IPS-20b (cell line): ENCODE measurements around the gene HINT3.
"Not testable (repeated sequence)": the region's sequence is repeated elsewhere in the genome, so short reads cannot be mapped to it uniquely, and the experiment has no call there.

Experiments used
- H3K27ac ChIP-seq: one replicate; pipeline ENCODE4 v1.5.1; 2013; ENCODE audit warnings: low read length
- H3K27me3 ChIP-seq: 2 replicates; pipeline ENCODE4 v1.6.1; 2013; ENCODE audit warnings: mild to moderate bottlenecking, low read length, inconsistent platforms; ENCODE audit not compliant: insufficient read depth
- H3K36me3 ChIP-seq: 2 replicates; pipeline ENCODE4 v1.6.1; 2013; ENCODE audit warnings: low read depth, mild to moderate bottlenecking, inconsistent platforms, low read length, moderate library complexity; ENCODE audit not compliant: insufficient read depth
- H3K4me1 ChIP-seq: 2 replicates; pipeline ENCODE4 v1.6.1; 2013; ENCODE audit warnings: mild to moderate bottlenecking, control low read depth, inconsistent platforms, low read length, moderate library complexity; ENCODE audit not compliant: insufficient read depth
- H3K4me3 ChIP-seq: 2 replicates; pipeline ENCODE4 v1.5.1; 2013; ENCODE audit warnings: mild to moderate bottlenecking, low read length, inconsistent platforms
- H3K9ac ChIP-seq: 2 replicates; pipeline ENCODE4 v1.6.1; 2013; ENCODE audit warnings: low read depth, mild to moderate bottlenecking, inconsistent platforms, low read length, moderate library complexity
- H3K9me3 ChIP-seq: 2 replicates; pipeline ENCODE4 v1.6.1; 2013; ENCODE audit warnings: mild to moderate bottlenecking, low read depth, low read length, inconsistent platforms; ENCODE audit not compliant: insufficient read depth

Gene HINT3

GRCh38 chr6:126020305-126021050, 63.9 kb downstream of the HINT3 start:
- no peaks in the 10 kb centered on the region for H3K4me1 ChIP-seq
- no peak overlapping the region for H3K27ac ChIP-seq
- no peak overlapping the region for H3K4me3 ChIP-seq
- H3K9ac ChIP-seq = no peak overlapping the region
- H3K9me3 ChIP-seq = no peaks in the 10 kb centered on the region
- peaks cover 91% of the 10 kb centered on the region for H3K36me3 ChIP-seq
- H3K27me3 ChIP-seq = no peaks in the 10 kb centered on the region

DNA sequence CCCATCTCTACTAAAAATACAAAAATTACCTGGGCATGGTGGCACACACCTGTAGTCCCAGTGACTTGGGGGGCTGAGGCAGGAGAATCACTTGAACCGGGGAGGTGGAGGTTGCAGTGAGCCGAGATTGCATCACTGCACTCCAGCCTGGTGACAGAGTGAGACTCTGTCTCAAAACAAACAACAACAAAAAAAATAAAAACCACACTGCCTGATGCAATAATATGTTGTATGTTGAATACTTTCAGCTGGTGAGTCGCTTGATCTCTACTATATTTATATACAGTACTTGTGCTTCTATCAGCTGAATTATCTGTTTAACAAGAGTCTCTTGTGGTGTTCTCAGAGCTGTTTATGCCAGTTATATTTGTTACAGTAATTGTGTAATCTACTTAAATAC, 66.9 kb downstream of the HINT3 start:
- not testable (repeated sequence) for H3K4me3 ChIP-seq, H3K9me3 ChIP-seq, H3K27me3 ChIP-seq, H3K9ac ChIP-seq, H3K4me1 ChIP-seq, H3K27ac ChIP-seq
- H3K36me3 ChIP-seq = peaks cover 85% of the 10 kb centered on the region

GRCh38 chr6:126026001-126026400, 69.4 kb downstream of the HINT3 start:
- no peaks in the 10 kb centered on the region for H3K9me3 ChIP-seq
- H3K27ac ChIP-seq = no peak overlapping the region
- no peaks in the 10 kb centered on the region for H3K4me1 ChIP-seq
- peaks cover 82% of the 10 kb centered on the region for H3K36me3 ChIP-seq
- no peak overlapping the region for H3K4me3 ChIP-seq
- H3K27me3 ChIP-seq = no peaks in the 10 kb centered on the region
- no peak overlapping the region for H3K9ac ChIP-seq

DNA sequence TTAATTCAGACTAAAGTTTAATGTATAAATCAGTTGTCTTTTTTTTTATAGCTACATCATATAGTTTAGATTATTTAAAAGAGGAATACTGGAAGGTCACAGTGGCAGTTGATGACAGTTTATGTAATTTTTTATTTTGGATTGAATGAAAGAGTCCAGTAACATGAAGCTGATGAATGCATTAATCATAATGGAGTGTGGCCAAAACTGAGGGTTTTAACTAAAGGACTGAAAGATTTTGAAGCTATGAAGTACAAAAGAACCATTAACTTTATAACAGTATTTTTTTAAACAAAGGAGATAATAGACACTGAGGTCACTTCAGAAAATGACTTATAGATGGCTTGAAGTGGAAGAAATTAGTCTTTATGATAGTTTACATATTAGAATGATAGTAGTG, 71.0 kb downstream of the HINT3 start:
- Histone ChIP-seq H3K36me3 (peaks cover 73% of the 10 kb centered on the region), H3K4me3 (no peak overlapping the region), H3K4me1 (no peaks in the 10 kb centered on the region), H3K27me3 (no peaks in the 10 kb centered on the region), H3K9ac (no peak overlapping the region), H3K9me3 (no peaks in the 10 kb centered on the region), H3K27ac (no peak overlapping the region)
